Calu3 (cell line): ENCODE results near the gene SOX12. TPM values are rescaled to one million over a fixed set of nuclear protein-coding genes. Genes with fewer than 3 reads are reported as not detected.
A peak's percentile ranks its signal among the peaks of the same experiment; 100 is the strongest.

Experiments
- BruUV-seq: library from RNA; stranded (reverse); fragments of 400-500 nt; replicated peaks from 2 replicates; lab custom pipeline; 2021; lab: Mats Ljungman, UMichigan
- CTCF ChIA-PET: fragments of 300-600 bp; sonication (Branson Sonifier 250); formaldehyde crosslinking; loops from one replicate; lab custom pipeline; 2022; ENCODE audit warnings: antibody characterized with exemption; lab: Charles Lee
- DNase-seq: peaks from one replicate; pipeline ENCODE4 v3.0.0; 2022
- H3K27ac Mint-ChIP-seq: one replicate; pipeline ENCODE4 v1.8.0; 2022; ENCODE audit warnings: mixed read lengths; ENCODE audit not compliant: unreplicated experiment
- H3K27me3 Mint-ChIP-seq: one replicate; pipeline ENCODE4 v1.8.0; 2022; ENCODE audit warnings: mixed read lengths; ENCODE audit not compliant: unreplicated experiment
- H3K36me3 Mint-ChIP-seq: one replicate; pipeline ENCODE4 v1.8.0; 2022; ENCODE audit warnings: mild to moderate bottlenecking, moderate library complexity, mixed read lengths; ENCODE audit not compliant: insufficient read depth, unreplicated experiment
- H3K4me1 Mint-ChIP-seq: one replicate; pipeline ENCODE4 v1.8.0; 2022; ENCODE audit warnings: mild to moderate bottlenecking, low read depth, mixed read lengths; ENCODE audit not compliant: unreplicated experiment
- H3K4me3 Mint-ChIP-seq: one replicate; pipeline ENCODE4 v1.8.0; 2022; ENCODE audit warnings: mild to moderate bottlenecking, low read depth, moderate library complexity, mixed read lengths; ENCODE audit not compliant: unreplicated experiment
- H3K9me3 Mint-ChIP-seq: one replicate; pipeline ENCODE4 v1.8.0; 2022; ENCODE audit warnings: low read depth, mixed read lengths; ENCODE audit not compliant: unreplicated experiment
- CTCF ChIP-seq: fragments of 200-600 bp; IDR thresholded peaks from one replicate; pipeline ENCODE4 v1.8.0; 2022; ENCODE audit warnings: antibody characterized with exemption; ENCODE audit not compliant: unreplicated experiment
- intact Hi-C: fragments of 100-400 bp; cut with micrococcal nuclease; formaldehyde crosslinking; loops from one replicate; pipeline ENCODE4 v1.10.0; 2022; ENCODE audit not compliant: unreplicated experiment
- total RNA-seq: library from RNA; stranded (reverse); gene quantifications from 2 replicates; pipeline ENCODE4 v1.2.3, GENCODE V29; 2022

Gene SOX12
- total RNA-seq, 1 experiment from 2014 or later: 13.6 TPM

GRCh38 chr20:295804-296203 is 29.5 kb upstream of the SOX12 start:
- intact Hi-C loops: no loop called here
- DNase-seq: no peak
- TF ChIP-seq CTCF: no peak
- Mint-ChIP-seq H3K4me3 (peak overlapping the region; percentile 99), H3K36me3 (peaks cover 29% of the 10 kb centered on the region), H3K9me3 (no peaks in the 10 kb centered on the region), H3K4me1 (peaks cover 32% of the 10 kb centered on the region), H3K27ac (no peak overlapping the region), H3K27me3 (no peaks in the 10 kb centered on the region)
- no TSS peak for BruUV-seq
- CTCF ChIA-PET: no interaction called here

GRCh38 chr20:297098-297924 is 28.0 kb upstream of the SOX12 start, which contains the start of gene ZCCHC3:
ZCCHC3 (plus strand) TSS chr20:297570; CDS start chr20:297587, 17 bp downstream.
- intact Hi-C loops: no loop called here
- CTCF ChIA-PET: no interaction called here
- Mint-ChIP-seq H3K27ac (peak within 1 kb of the TSS; percentile 100), H3K36me3 (peaks cover 29% of the 10 kb centered on the region), H3K9me3 (no peaks in the 10 kb centered on the region), H3K4me1 (peaks cover 32% of the 10 kb centered on the region), H3K4me3 (peak within 1 kb of the TSS; percentile 99), H3K27me3 (no peaks in the 10 kb centered on the region)
- DNase-seq: peak; percentile 80
- TSS peak; percentile 88 for BruUV-seq
- TF ChIP-seq CTCF: no peak

- peak; percentile 45 for DNase-seq
- intact Hi-C loops: loop anchor here (1.0 kb wide), 1 partner anchor 26 kb away; no protein-coding TSS in a partner anchor
- Mint-ChIP-seq H3K27ac (peak overlapping the region; percentile 82), H3K4me1 (peaks cover 32% of the 10 kb centered on the region), H3K27me3 (no peaks in the 10 kb centered on the region), H3K9me3 (no peaks in the 10 kb centered on the region), H3K4me3 (peak overlapping the region; percentile 99), H3K36me3 (peaks cover 29% of the 10 kb centered on the region)
- TF ChIP-seq CTCF: no peak
- no TSS peak for BruUV-seq
- CTCF ChIA-PET: interaction anchor here (0.9 to 1.2 kb wide), 2 partner anchors 20 to 26 kb away, joined by 3 to 4 read pairs; no protein-coding TSS in a partner anchor
Measured at GRCh38 chr20:297925-298775, 27.2 kb upstream of the SOX12 start.

- no peak for TF ChIP-seq CTCF
- peak overlapping the region; percentile 99 for H3K4me3 Mint-ChIP-seq
- intact Hi-C loops: loop anchor here (1.0 kb wide), 1 partner anchor 25 kb away; no protein-coding TSS in a partner anchor
- no peaks in the 10 kb centered on the region for H3K27me3 Mint-ChIP-seq
- peaks cover 32% of the 10 kb centered on the region for H3K4me1 Mint-ChIP-seq
- H3K9me3 Mint-ChIP-seq: no peaks in the 10 kb centered on the region
- H3K27ac Mint-ChIP-seq: peak overlapping the region; percentile 82
- no peak for DNase-seq
- CTCF ChIA-PET: interaction anchor here (0.9 to 1.2 kb wide), 2 partner anchors 21 to 25 kb away, joined by 3 to 4 read pairs; no protein-coding TSS in a partner anchor
- BruUV-seq: no TSS peak
- H3K36me3 Mint-ChIP-seq: peaks cover 29% of the 10 kb centered on the region
Measured at GRCh38 chr20:298776-299391, 26.5 kb upstream of the SOX12 start.
